ENCODE measurements around the gene ZNF366. TPM values are rescaled to one million over a fixed set of nuclear protein-coding genes. Genes with fewer than 3 reads are reported as not detected.

Gene ZNF366
- total RNA-seq, 1 experiment from 2014 or later, result not detected

DNA sequence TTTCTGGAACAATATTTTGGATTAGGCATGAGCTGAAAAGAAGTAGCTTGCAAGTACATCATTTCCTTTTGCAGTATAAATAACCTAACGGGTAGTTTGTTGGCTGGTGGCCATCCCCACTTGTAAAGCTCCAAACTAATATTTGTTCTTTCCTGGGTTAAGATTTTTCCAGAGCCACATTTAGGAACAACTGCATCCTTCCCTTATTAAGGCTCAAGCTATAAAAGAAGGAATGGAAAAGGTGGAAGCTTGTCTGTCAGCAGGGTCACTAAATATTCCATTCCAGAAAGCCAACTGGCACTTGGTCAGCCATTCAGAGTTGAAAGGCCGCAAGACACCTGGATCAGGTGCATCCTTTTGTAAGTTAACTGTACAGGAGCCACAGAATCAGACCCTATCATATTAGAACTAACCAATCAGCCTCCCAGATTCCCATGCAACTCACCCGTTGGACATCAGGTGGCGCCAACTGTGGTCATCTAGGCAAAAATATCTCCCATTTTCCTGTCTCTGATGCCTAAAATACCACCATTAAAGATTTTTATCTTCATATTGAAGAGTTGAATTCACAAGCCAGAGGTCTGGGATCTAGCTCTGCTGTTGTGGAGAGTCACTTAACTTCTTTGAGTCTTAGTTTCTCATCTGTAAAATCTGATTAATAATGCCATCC lies 104.1 kb downstream of the ZNF366 start:
- Mint-ChIP-seq H3K4me1 (ENCODE audit: low read depth, unreplicated experiment) (no peaks in the 10 kb centered on the region), H3K4me3 (ENCODE audit: low read depth, unreplicated experiment) (no peak overlapping the region), H3K36me3 (ENCODE audit: insufficient read depth, unreplicated experiment) (no peaks in the 10 kb centered on the region), H3K27me3 (ENCODE audit: unreplicated experiment) (peaks cover 49% of the 10 kb centered on the region), H3K9me3 (ENCODE audit: low read depth, unreplicated experiment) (peaks cover 11% of the 10 kb centered on the region), H3K27ac (ENCODE audit: unreplicated experiment) (no peak overlapping the region)
- CTCF ChIA-PET, result interaction anchor here (0.6 kb wide), 1 partner anchor 553 kb away, joined by 3 read pairs; no protein-coding TSS in a partner anchor
- no TSS peak for BruUV-seq (replicated peaks)
- TF ChIP-seq, protein P1, sequence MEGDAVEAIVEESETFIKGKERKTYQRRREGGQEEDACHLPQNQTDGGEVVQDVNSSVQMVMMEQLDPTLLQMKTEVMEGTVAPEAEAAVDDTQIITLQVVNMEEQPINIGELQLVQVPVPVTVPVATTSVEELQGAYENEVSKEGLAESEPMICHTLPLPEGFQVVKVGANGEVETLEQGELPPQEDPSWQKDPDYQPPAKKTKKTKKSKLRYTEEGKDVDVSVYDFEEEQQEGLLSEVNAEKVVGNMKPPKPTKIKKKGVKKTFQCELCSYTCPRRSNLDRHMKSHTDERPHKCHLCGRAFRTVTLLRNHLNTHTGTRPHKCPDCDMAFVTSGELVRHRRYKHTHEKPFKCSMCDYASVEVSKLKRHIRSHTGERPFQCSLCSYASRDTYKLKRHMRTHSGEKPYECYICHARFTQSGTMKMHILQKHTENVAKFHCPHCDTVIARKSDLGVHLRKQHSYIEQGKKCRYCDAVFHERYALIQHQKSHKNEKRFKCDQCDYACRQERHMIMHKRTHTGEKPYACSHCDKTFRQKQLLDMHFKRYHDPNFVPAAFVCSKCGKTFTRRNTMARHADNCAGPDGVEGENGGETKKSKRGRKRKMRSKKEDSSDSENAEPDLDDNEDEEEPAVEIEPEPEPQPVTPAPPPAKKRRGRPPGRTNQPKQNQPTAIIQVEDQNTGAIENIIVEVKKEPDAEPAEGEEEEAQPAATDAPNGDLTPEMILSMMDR (IDR thresholded peaks at IDR 0.05; ENCODE audit: unreplicated experiment), result peak; percentile 23
- DNase-seq, result peak; percentile 5
- intact Hi-C loops (cut with micrococcal nuclease; ENCODE audit: unreplicated experiment), result no loop called here

DNA sequence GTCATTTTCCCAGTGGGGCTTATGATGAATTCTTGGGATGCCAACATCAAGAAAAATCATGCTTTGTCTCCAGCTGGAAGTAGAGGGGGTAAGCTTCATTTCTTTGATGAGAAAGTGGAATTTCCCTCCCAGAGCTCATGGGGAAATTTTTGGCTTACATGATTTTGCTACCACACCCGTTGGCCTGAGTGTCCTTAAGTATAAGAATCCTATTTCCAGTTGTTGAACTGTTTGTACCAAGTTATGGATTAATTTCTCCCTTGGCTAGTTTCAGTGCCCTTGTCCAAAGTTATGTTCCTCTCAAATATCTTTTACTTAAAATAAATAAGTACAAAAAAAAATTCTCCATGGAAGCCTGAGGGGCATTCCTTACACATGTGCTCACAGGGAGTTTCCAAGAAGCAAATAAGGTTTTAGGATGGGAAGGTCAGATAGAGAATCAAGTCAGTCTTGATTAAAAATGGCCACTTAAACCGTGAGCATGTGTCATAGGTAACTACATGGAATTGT lies 104.8 kb downstream of the ZNF366 start:
- no peak for DNase-seq

DNA sequence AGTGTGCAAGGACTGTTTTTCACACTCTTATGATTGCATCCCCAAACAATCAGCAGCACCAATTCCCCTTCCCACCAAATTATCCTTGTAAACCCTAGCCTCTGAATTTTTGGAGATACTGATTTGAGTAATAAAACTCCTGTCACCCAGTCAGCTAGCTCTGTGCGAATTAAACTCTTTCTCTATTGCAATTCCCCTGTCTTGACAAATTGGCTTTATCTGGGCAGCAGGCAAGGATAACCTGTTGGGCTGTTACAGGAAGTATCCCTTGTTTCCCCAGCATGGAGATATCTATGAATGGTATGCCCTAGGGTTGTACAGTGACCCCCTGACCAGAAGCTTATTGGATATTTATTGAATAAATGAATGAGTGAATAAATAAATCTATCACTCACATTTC lies 106.3 kb downstream of the ZNF366 start:
- DNase-seq, result no peak
- CTCF ChIA-PET, result no interaction called here
- Mint-ChIP-seq H3K27ac (ENCODE audit: unreplicated experiment) (no peak overlapping the region), H3K27me3 (ENCODE audit: unreplicated experiment) (peaks cover 39% of the 10 kb centered on the region), H3K4me3 (ENCODE audit: low read depth, unreplicated experiment) (no peak overlapping the region), H3K4me1 (ENCODE audit: low read depth, unreplicated experiment) (no peaks in the 10 kb centered on the region), H3K36me3 (ENCODE audit: insufficient read depth, unreplicated experiment) (no peaks in the 10 kb centered on the region), H3K9me3 (ENCODE audit: low read depth, unreplicated experiment) (peaks cover 11% of the 10 kb centered on the region)
- no TSS peak for BruUV-seq (replicated peaks)
- intact Hi-C loops (cut with micrococcal nuclease; ENCODE audit: unreplicated experiment), result no loop called here
- TF ChIP-seq, protein P1 (IDR thresholded peaks at IDR 0.05; ENCODE audit: unreplicated experiment), result no peak

More for the DNA sequence above, 104.8 kb downstream of the ZNF366 start:
- intact Hi-C loops (cut with micrococcal nuclease; ENCODE audit: unreplicated experiment), result no loop called here
- Mint-ChIP-seq H3K36me3 (ENCODE audit: insufficient read depth, unreplicated experiment) (no peaks in the 10 kb centered on the region), H3K4me1 (ENCODE audit: low read depth, unreplicated experiment) (no peaks in the 10 kb centered on the region), H3K27ac (ENCODE audit: unreplicated experiment) (no peak overlapping the region), H3K9me3 (ENCODE audit: low read depth, unreplicated experiment) (peaks cover 11% of the 10 kb centered on the region), H3K4me3 (ENCODE audit: low read depth, unreplicated experiment) (no peak overlapping the region), H3K27me3 (ENCODE audit: unreplicated experiment) (peaks cover 53% of the 10 kb centered on the region)
- CTCF ChIA-PET, result no interaction called here
- BruUV-seq (replicated peaks), result no TSS peak
- TF ChIP-seq, protein P1 (IDR thresholded peaks at IDR 0.05; ENCODE audit: unreplicated experiment), result no peak

DNA sequence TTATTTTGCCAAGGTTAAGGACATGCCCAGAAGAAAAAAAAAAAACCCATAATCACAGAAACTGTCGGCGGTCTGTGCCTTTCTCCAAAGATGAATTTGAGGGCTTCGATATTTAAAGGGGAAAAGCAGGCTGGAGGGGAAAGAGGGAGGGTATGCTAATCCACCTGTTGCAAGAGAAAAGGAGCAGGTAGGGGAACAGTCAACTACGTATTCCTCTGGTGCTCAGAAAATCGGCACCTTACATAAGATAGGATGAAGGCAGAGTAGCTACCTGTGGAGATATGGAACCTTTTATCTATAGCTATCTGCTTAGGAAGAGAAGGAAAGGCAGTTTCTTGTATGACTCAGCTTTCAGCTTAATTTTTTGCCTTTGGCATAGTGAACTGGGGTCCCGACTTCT lies 109.4 kb downstream of the ZNF366 start:
- Mint-ChIP-seq H3K4me3 (ENCODE audit: low read depth, unreplicated experiment) (no peak overlapping the region), H3K36me3 (ENCODE audit: insufficient read depth, unreplicated experiment) (no peaks in the 10 kb centered on the region), H3K27ac (ENCODE audit: unreplicated experiment) (no peak overlapping the region), H3K4me1 (ENCODE audit: low read depth, unreplicated experiment) (no peaks in the 10 kb centered on the region), H3K27me3 (ENCODE audit: unreplicated experiment) (peaks cover 31% of the 10 kb centered on the region), H3K9me3 (ENCODE audit: low read depth, unreplicated experiment) (peaks cover 8% of the 10 kb centered on the region)
- intact Hi-C loops (cut with micrococcal nuclease; ENCODE audit: unreplicated experiment), result loop anchor here (10.0 kb wide), 2 partner anchors 127 to 417 kb away; partner anchors contain the start of gene TNPO1
- no peak for DNase-seq
- BruUV-seq (replicated peaks), result no TSS peak
- CTCF ChIA-PET, result interaction anchor here (0.7 kb wide), 1 partner anchor 14 kb away, joined by 3 read pairs; no protein-coding TSS in a partner anchor
- TF ChIP-seq, protein P1 (IDR thresholded peaks at IDR 0.05; ENCODE audit: unreplicated experiment), result no peak

All from Calu3 (cell line).